Mucosa of gallbladder (tissue), 1 donor: Measurements from ENCODE around the gene TPPP3. TPM values are rescaled to one million over a fixed set of nuclear protein-coding genes. Genes with fewer than 3 reads are reported as not detected.
"Not testable (repeated sequence)": the region's sequence is repeated elsewhere in the genome, so short reads cannot be mapped to it uniquely, and the experiment has no call there.

Experiments used
- DNase-seq: peaks from one replicate; pipeline ENCODE4 v3.0.0-alpha.2; 2020; ENCODE audit warnings: low spot score
- total RNA-seq: library from RNA; stranded (reverse); gene quantifications from one replicate; pipeline ENCODE4 v1.2.1, GENCODE V29; 2021
- donor health status: DM: no; HTN: no; CAD: no.

The TPPP3 gene
- total RNA-seq, 1 donor from 2014 or later = 12.3 TPM

- DNase-seq = no peak
These were observed 32.7 kb upstream of the TPPP3 start for GRCh38 chr16:67426022-67426421.

- no peak for DNase-seq
These were observed 32.3 kb upstream of the TPPP3 start for GRCh38 chr16:67425580-67425979.

- DNase-seq = no peak
These were observed 31.8 kb upstream of the TPPP3 start for GRCh38 chr16:67425061-67425460.

- DNase-seq = no peak
These were observed 30.9 kb upstream of the TPPP3 start for GRCh38 chr16:67424261-67424615.

GRCh38 chr16:67423611-67424260 is 30.4 kb upstream of the TPPP3 start:
- DNase-seq = no peak

- DNase-seq = no peak
These were observed 29.7 kb upstream of the TPPP3 start for GRCh38 chr16:67423015-67423414.

GRCh38 chr16:67421030-67421429 is 27.7 kb upstream of the TPPP3 start:
- DNase-seq = no peak

GRCh38 chr16:67419931-67420330 is 26.6 kb upstream of the TPPP3 start:
- no peak for DNase-seq

- DNase-seq = no peak
These were observed 26.2 kb upstream of the TPPP3 start for GRCh38 chr16:67419502-67419901.

GRCh38 chr16:67417333-67418061 is 24.2 kb upstream of the TPPP3 start:
- no peak for DNase-seq

- peak; percentile 64 for DNase-seq
These were observed 22.8 kb upstream of the TPPP3 start, which contains the start of gene ZDHHC1 for GRCh38 chr16:67415872-67416793. ZDHHC1 (minus strand) TSS chr16:67416477; CDS start chr16:67407775, 8,702 bp downstream.

- DNase-seq = not testable (repeated sequence)
These were observed 22.1 kb upstream of the TPPP3 start for GRCh38 chr16:67415421-67415820.

GRCh38 chr16:67413978-67414911 is 20.9 kb upstream of the TPPP3 start:
- no peak for DNase-seq

- DNase-seq = no peak
These were observed 19.0 kb upstream of the TPPP3 start for GRCh38 chr16:67412294-67412693.

GRCh38 chr16:67411339-67411738 is 18.0 kb upstream of the TPPP3 start:
- DNase-seq = no peak

GRCh38 chr16:67409631-67410030 is 16.3 kb upstream of the TPPP3 start:
- no peak for DNase-seq

GRCh38 chr16:67407788-67408452 is 14.6 kb upstream of the TPPP3 start:
- DNase-seq = no peak

- no peak for DNase-seq
These were observed 14.0 kb upstream of the TPPP3 start for GRCh38 chr16:67407176-67407787.

- DNase-seq = no peak
These were observed 13.0 kb upstream of the TPPP3 start for GRCh38 chr16:67406111-67406971.
